K562 (cell line): ENCODE data around the gene MYO7A. TPM values are rescaled to one million over a fixed set of nuclear protein-coding genes. Genes with fewer than 3 reads are reported as not detected.

Source experiments
- ATAC-seq: fragments of 200-7000 bp; cut with Tn5 transposase; 3 replicates; pipeline ENCODE4 v1.9.1; 2020; ENCODE audit warnings: moderate library complexity
- BruUV-seq: library from RNA; stranded (reverse); fragments of 400-500 nt; replicated peaks from 2 replicates; lab custom pipeline; 2021; lab: Mats Ljungman, UMichigan
- CTCF ChIA-PET: fragments of 300-600 bp; formaldehyde crosslinking; extraction: SDS; loops from one replicate; lab custom pipeline; 2021; ENCODE audit warnings: low intra/inter-chr PET ratio; lab: Yijun Ruan, JAX
- POLR2A ChIA-PET: fragments of 300-600, 350-650 bp; sonication (Branson Sonifier 250); formaldehyde crosslinking; extraction: SDS; loops from one replicate; lab custom pipeline; 2021; ENCODE audit warnings: antibody characterized with exemption, inconsistent platforms; lab: Yijun Ruan, JAX
- DNase-seq, 4 experiments: peaks; one replicate each; pipeline versions ENCODE4 v3.0.0 to v3.0.0-alpha.2; 2011 to 2018; ENCODE audit warnings: low spot score in 3 of 4, mixed read lengths in 3 of 4; ENCODE audit errors: extremely low read depth in 1 of 4
- FAIRE-seq: peaks from 2 replicates; lab custom pipeline; 2011; peaks lifted over from hg19 to GRCh38; lab: Jason Lieb, UNC
- H2AFZ ChIP-seq: 2 replicates; pipeline ENCODE4 v1.6.0; 2011; ENCODE audit warnings: low read depth, low read length, control low read depth, inconsistent platforms
- H3K27ac ChIP-seq: fragments of 200-600 bp; 3 replicates; pipeline ENCODE4 v1.8.0; 2011; ENCODE audit warnings: low read depth, mild to moderate bottlenecking, control low read depth, inconsistent platforms, low read length, moderate library complexity, mixed read lengths; ENCODE audit errors: extremely low read depth
- H3K27me3 ChIP-seq, 2 experiments: fragments of 300-600 bp in 1 of 2; 2 replicates in 1 of 2; 3 replicates in 1 of 2; pipeline versions ENCODE4 v1.6.0 to v1.8.0; 2011; ENCODE audit warnings: inconsistent platforms in 2 of 2, low read length in 2 of 2, mild to moderate bottlenecking in 1 of 2, mixed read lengths in 1 of 2, moderate library complexity in 1 of 2; ENCODE audit not compliant: control insufficient read depth in 2 of 2, insufficient read depth in 2 of 2
- H3K36me3 ChIP-seq: fragments of 300-600 bp; 3 replicates; pipeline ENCODE4 v1.8.0; 2011; ENCODE audit warnings: mild to moderate bottlenecking, low read length, inconsistent platforms; ENCODE audit not compliant: control insufficient read depth, insufficient read depth
- H3K4me1 ChIP-seq, 2 experiments: fragments of 200-600 bp in 1 of 2; replicated peaks in 1 of 2; 2 replicates in 1 of 2; 3 replicates in 1 of 2; pipeline versions ENCODE4 v1.5.1 to v1.8.0; 2011; ENCODE audit warnings: inconsistent platforms in 2 of 2, low read length in 2 of 2, mild to moderate bottlenecking in 1 of 2, mixed read lengths in 1 of 2, moderate library complexity in 1 of 2; ENCODE audit not compliant: control insufficient read depth in 2 of 2, insufficient read depth in 2 of 2
- H3K4me2 ChIP-seq: 2 replicates; pipeline ENCODE4 v1.6.1; 2011; ENCODE audit warnings: low read length, control low read depth, inconsistent platforms, mixed read lengths; ENCODE audit not compliant: insufficient read depth
- H3K4me3 ChIP-seq: fragments of 200-600 bp; sonication (generic), shearing (Covaris generic); 2 replicates; pipeline ENCODE4 v1.5.1; 2016; ENCODE audit warnings: control low read depth, inconsistent platforms
- H3K79me2 ChIP-seq: fragments of 200-600 bp; 3 replicates; pipeline ENCODE4 v1.8.0; 2011; ENCODE audit warnings: low read length, inconsistent platforms; ENCODE audit not compliant: control insufficient read depth, insufficient read depth
- H3K9ac ChIP-seq, 2 experiments: 2 replicates each; pipeline versions ENCODE4 v1.6.0 to v1.6.1; 2011; ENCODE audit warnings: low read depth in 2 of 2, low read length in 2 of 2, control low read depth in 1 of 2, inconsistent platforms in 1 of 2, mild to moderate bottlenecking in 1 of 2, mixed read lengths in 1 of 2; ENCODE audit not compliant: insufficient read depth in 1 of 2
- H3K9me1 ChIP-seq: one replicate; pipeline ENCODE4 v1.6.0; 2011; ENCODE audit warnings: inconsistent platforms, mild to moderate bottlenecking, low read length, moderate library complexity; ENCODE audit not compliant: control insufficient read depth, insufficient read depth
- H3K9me3 ChIP-seq: replicated peaks from 2 replicates; pipeline ENCODE4 v1.5.1; 2011; ENCODE audit warnings: low read depth, low read length, inconsistent platforms; ENCODE audit not compliant: control insufficient read depth, insufficient read depth
- H4K20me1 ChIP-seq: replicated peaks from 2 replicates; pipeline ENCODE4 v1.6.1; 2011; ENCODE audit warnings: low read length, inconsistent platforms, mixed read lengths; ENCODE audit not compliant: control insufficient read depth, insufficient read depth
- NFXL1 ChIP-seq: fragments of 450-650 bp; formaldehyde crosslinking; IDR thresholded peaks from 2 replicates; pipeline ENCODE4 v1.4.0; 2021; ENCODE audit warnings: mild to moderate bottlenecking
- SPI1 ChIP-seq: IDR thresholded peaks from 2 replicates; pipeline ENCODE4 v1.6.1; 2011; ENCODE audit warnings: low read depth, low read length, control low read depth, borderline replicate concordance
- WGBS: fragments of 100-300 bp; shearing (Covaris generic); methylation state at CpG from one replicate; pipeline ENCODE4 v1.1.6; 2016; ENCODE audit warnings: low coverage, mixed read lengths; ENCODE audit not compliant: insufficient coverage; ENCODE audit errors: missing lambda C conversion rate; 5-methylcytosine and 5-hydroxymethylcytosine counted together
- in situ Hi-C: fragments of 300-500 bp; cut with MboI; formaldehyde crosslinking; loops from 4 replicates; pipeline ENCODE4 v1.15.0; 2018; ENCODE audit warnings: inconsistent platforms, mixed read lengths
- intact Hi-C: fragments of 100-400 bp; cut with micrococcal nuclease; formaldehyde crosslinking; loops from 2 replicates; pipeline ENCODE4 v1.14.2; 2022
- polyA plus RNA-seq, 8 experiments: library from polyadenylated mRNA; depleted of rRNA in 4 of 8; stranded (reverse) in 5 of 8; unstranded in 3 of 8; fragments of >200 nt; fragmentation: Nextera tagmentation in 2 of 8; fragmentation: Illumina TruSeq in 1 of 8; extraction: Ambion mirVana in 2 of 8; extraction: Trizol in 1 of 8; gene quantifications; 2 replicates each; pipeline versions ENCODE4 v1.2.1 to v1.2.3, GENCODE V29; 2011 to 2014; ENCODE audit warnings: inconsistent platforms in 1 of 8, missing spikeins in 1 of 8
- total RNA-seq, 7 experiments: library from RNA; depleted of rRNA in 6 of 7; stranded (reverse); fragments of >200 nt in 6 of 7; fragmentation: Illumina TruSeq in 2 of 7; extraction: Trizol in 2 of 7; gene quantifications; 2 replicates each; pipeline versions ENCODE4 v1.2.1 to v1.2.3, GENCODE V29; 2011 to 2021; ENCODE audit warnings: low replicate concordance in 1 of 7

Gene MYO7A
- total and polyA plus RNA-seq, 9 of the 15 experiments (the other 6 are each of a cell fraction or from before 2014, with no cell fraction given), result 0.01 to 0.11 (median 0.07) TPM; not detected in 1

DNA sequence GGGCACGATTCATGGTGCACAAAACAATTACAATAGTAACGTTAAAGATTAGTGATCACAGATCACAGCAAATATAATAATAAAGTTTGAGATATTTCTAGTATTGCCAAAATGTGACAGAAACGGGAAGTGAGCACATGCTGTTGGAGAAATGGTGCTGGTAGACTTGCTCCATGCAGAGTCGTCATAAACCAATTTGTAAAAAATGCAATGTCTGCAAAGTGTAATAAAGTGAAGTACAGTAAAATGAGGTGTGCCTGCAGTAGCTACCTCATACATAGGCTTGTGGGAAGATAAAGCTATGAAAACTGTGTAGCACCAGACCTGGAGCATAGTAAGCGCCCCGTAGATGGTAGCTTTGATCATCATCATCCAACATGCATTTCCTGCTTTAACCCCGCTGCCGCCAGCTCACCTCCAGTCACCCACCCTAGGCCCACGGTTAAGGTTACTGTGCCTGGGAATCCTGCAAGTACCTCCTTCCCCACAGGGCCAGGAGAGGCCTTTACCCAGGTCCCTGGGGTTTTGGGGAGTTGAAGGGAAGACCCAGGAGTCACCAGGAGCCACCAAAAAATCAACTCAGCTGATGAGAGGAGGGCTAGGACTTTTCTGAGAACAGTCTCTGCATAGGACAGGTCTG lies 59.2 kb downstream of the MYO7A start:
- WGBS, result 0% methylated on average over 9 of the region's 9 CpGs
- H3K4me2 ChIP-seq, result no peak overlapping the region
- no peak for FAIRE-seq
- in situ Hi-C loops, result loop anchor here (10.0 kb wide), 1 partner anchor 142 kb away; no protein-coding TSS in a partner anchor
- POLR2A ChIA-PET, result interaction anchor here (1.5 kb wide), 1 partner anchor 10 kb away, joined by 3 read pairs; no protein-coding TSS in a partner anchor
- no peak for TF ChIP-seq NFXL1
- TF ChIP-seq SPI1, result peak; percentile 30; the same call in 1 of the 2 replicates
- no peak overlapping the region for H3K27ac ChIP-seq
- DNase-seq, result no peak
- no peaks in the 10 kb centered on the region for H3K9me3 ChIP-seq
- peaks cover 4 to 28% of the 10 kb centered on the region in 2 experiments; a peak in 3 of 5 replicates for H3K4me1 ChIP-seq
- no peaks in the 10 kb centered on the region for H3K36me3 ChIP-seq
- H3K27me3 ChIP-seq, result peaks cover 16 to 56% of the 10 kb centered on the region in 2 experiments; a peak in 4 of 5 replicates
- no peak for ATAC-seq
- BruUV-seq, result no TSS peak
- H3K4me3 ChIP-seq, result no peak overlapping the region
- H3K9me1 ChIP-seq, result no peaks in the 10 kb centered on the region
- no peak overlapping the region for H2AFZ ChIP-seq
- 0 out of 4 replicates have a peak overlapping the region, but pooled peaks of 1 of the 2 experiments have one; percentile 9 for H3K9ac ChIP-seq
- H3K79me2 ChIP-seq, result no peaks in the 10 kb centered on the region
- intact Hi-C loops, result no loop called here
- no peaks in the 10 kb centered on the region for H4K20me1 ChIP-seq
- CTCF ChIA-PET, result interaction anchor here (1.0 to 1.6 kb wide), 2 partner anchors 60 to 142 kb away, joined by 3 read pairs; partner anchors contain the start of gene MYO7A
